Activated CD8-positive, alpha-beta memory T cell treated with anti-CD3 and anti-CD28 coated beads, Interleukin-2, amount 50 U/mL, for 1 hour (primary cell): ENCODE results near the gene CAGE1.

Experiments used
- DNase-seq: peaks from one replicate; pipeline ENCODE4 v3.0.0-alpha.2; 2020; ENCODE audit errors: extremely low read depth

The CAGE1 gene

GRCh38 chr6:7311917-7312615 lies 77.5 kb downstream of the CAGE1 start:
- DNase-seq, result no peak

- no peak for DNase-seq
Measured at GRCh38 chr6:7311176-7311575, 78.4 kb downstream of the CAGE1 start.

- DNase-seq, result no peak
Measured at GRCh38 chr6:7309050-7309449, 80.5 kb downstream of the CAGE1 start.

- DNase-seq, result no peak
Measured at GRCh38 chr6:7307533-7307932, 82.0 kb downstream of the CAGE1 start.

GRCh38 chr6:7304821-7305220 lies 84.7 kb downstream of the CAGE1 start:
- no peak for DNase-seq

GRCh38 chr6:7301702-7302101 lies 87.8 kb downstream of the CAGE1 start:
- no peak for DNase-seq

- DNase-seq, result no peak
Measured at GRCh38 chr6:7300926-7301325, 88.6 kb downstream of the CAGE1 start.

GRCh38 chr6:7298113-7298512 lies 91.4 kb downstream of the CAGE1 start:
- DNase-seq, result no peak

GRCh38 chr6:7296602-7297001 lies 92.9 kb downstream of the CAGE1 start:
- DNase-seq, result no peak

- no peak for DNase-seq
Measured at GRCh38 chr6:7295916-7296315, 93.6 kb downstream of the CAGE1 start.

- no peak for DNase-seq
Measured at GRCh38 chr6:7292596-7293255, 96.8 kb downstream of the CAGE1 start.

- DNase-seq, result no peak
Measured at GRCh38 chr6:7290079-7290478, 99.5 kb downstream of the CAGE1 start.

- DNase-seq, result no peak
Measured at GRCh38 chr6:7285416-7285815, 104.1 kb downstream of the CAGE1 start.

- no peak for DNase-seq
Measured at GRCh38 chr6:7283676-7284075, 105.9 kb downstream of the CAGE1 start.

- no peak for DNase-seq
Measured at GRCh38 chr6:7282097-7282906, 107.2 kb downstream of the CAGE1 start.
